Peyer's patch (tissue), 4 donors: ENCODE results near the gene DUSP19. TPM values are rescaled to one million over a fixed set of nuclear protein-coding genes. Genes with fewer than 3 reads are reported as not detected.

ENCODE experiments used
- DNase-seq, 3 donors: peaks; one replicate each; pipeline ENCODE4 v3.0.0-alpha.2; 2017 to 2019
- H3K27ac ChIP-seq, 4 donors: fragments of 200-600 bp; sonication (generic); one replicate each; pipeline ENCODE4 v1.5.1; 2016 to 2019
- H3K27me3 ChIP-seq, 2 donors: fragments of 200-600 bp; sonication (generic); one replicate each; pipeline ENCODE4 v1.5.1; 2019
- H3K36me3 ChIP-seq, 3 donors: fragments of 200-600 bp; sonication (generic); one replicate each; pipeline ENCODE4 v1.5.1; 2016 to 2019
- H3K4me1 ChIP-seq, 4 donors: fragments of 200-600 bp; sonication (generic); one replicate each; pipeline ENCODE4 v1.5.1; 2016 to 2019
- H3K4me3 ChIP-seq, 4 donors: fragments of 200-600 bp; sonication (generic); 1 replicate in 3 of 4; 2 replicates in 1 of 4; pipeline ENCODE4 v1.5.1; 2016 to 2019; ENCODE audit warnings: mild to moderate bottlenecking in 1 of 4
- H3K9me3 ChIP-seq, 4 donors: fragments of 200-600 bp; sonication (generic); one replicate each; pipeline ENCODE4 v1.5.1; 2016 to 2019; ENCODE audit warnings: mild to moderate bottlenecking in 1 of 4
- POLR2A ChIP-seq, 2 donors: fragments of 450-650 bp; IDR thresholded peaks; one replicate each; pipeline ENCODE4 v1.5.1; 2017; ENCODE audit warnings: antibody characterized with exemption in 2 of 2, mild to moderate bottlenecking in 2 of 2, moderate library complexity in 2 of 2
- total RNA-seq, 4 donors: library from RNA; depleted of rRNA; stranded (reverse); fragments of >200 nt; gene quantifications; one replicate each; pipeline ENCODE4 v1.1.0, GENCODE V29; 2016
- TF ChIP-seq, protein P1 (sequence below), 6 experiments: fragments of 450-650 bp in 4 of 6; fragments of 200-600 bp in 2 of 6; sonication (generic) in 1 of 6; IDR thresholded peaks; one replicate each; pipeline ENCODE4 v1.5.1; 2017 to 2019; ENCODE audit warnings: antibody characterized with exemption in 6 of 6, mild to moderate bottlenecking in 3 of 6, moderate library complexity in 1 of 6

Gene DUSP19
- total RNA-seq, 4 donors from 2014 or later = 0.28 to 2.5 (median 1.7) TPM

- Histone ChIP-seq H3K9me3 (no peaks in the 10 kb centered on the region), H3K27me3 (no peaks in the 10 kb centered on the region), H3K4me3 (no peak overlapping the region), H3K36me3 (no peaks in the 10 kb centered on the region), H3K4me1 (peaks cover 0 to 14% (median 0%) of the 10 kb centered on the region in 4 donors), H3K27ac (no peak overlapping the region)
- no peak for DNase-seq
- TF ChIP-seq POLR2A (IDR thresholded peaks at IDR 0.05) = no peak
- TF ChIP-seq, protein P1, sequence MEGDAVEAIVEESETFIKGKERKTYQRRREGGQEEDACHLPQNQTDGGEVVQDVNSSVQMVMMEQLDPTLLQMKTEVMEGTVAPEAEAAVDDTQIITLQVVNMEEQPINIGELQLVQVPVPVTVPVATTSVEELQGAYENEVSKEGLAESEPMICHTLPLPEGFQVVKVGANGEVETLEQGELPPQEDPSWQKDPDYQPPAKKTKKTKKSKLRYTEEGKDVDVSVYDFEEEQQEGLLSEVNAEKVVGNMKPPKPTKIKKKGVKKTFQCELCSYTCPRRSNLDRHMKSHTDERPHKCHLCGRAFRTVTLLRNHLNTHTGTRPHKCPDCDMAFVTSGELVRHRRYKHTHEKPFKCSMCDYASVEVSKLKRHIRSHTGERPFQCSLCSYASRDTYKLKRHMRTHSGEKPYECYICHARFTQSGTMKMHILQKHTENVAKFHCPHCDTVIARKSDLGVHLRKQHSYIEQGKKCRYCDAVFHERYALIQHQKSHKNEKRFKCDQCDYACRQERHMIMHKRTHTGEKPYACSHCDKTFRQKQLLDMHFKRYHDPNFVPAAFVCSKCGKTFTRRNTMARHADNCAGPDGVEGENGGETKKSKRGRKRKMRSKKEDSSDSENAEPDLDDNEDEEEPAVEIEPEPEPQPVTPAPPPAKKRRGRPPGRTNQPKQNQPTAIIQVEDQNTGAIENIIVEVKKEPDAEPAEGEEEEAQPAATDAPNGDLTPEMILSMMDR (IDR thresholded peaks at IDR 0.05) = no peak
These were observed 19.0 kb upstream of the DUSP19 start for GRCh38 chr2:183059561-183059960.

DNA sequence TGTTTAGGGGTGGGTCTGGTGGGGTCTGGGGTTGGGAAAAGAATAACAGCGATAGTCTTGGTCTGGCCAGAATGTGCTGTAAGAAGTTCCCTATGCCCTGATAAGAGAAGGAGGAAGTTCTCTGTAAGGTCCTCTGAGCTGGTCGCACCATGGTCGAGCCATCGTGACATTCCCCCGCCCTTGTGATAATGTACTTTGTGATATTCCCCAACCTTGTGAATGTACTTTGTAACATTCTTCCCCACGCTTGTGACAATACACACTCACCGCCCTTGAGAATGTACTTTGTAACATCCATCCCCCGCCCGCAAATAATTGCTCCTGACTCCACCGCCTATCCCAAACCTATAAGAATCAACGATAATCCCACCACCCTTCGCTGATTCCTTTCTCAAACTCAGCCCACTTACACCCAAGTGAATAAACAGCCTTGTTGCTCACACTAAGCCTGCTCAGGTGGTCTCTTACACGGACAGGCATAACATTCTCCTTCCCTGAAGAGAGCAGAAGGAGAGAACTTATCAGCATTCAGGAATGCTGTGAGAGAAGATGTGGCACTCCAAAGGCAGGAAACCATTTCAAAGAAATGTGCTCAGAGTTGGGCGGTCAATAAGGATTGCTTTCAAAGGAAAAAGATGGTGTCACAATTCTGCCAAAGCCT is 17.8 kb upstream of the DUSP19 start:
- H3K27ac ChIP-seq = peak overlapping the region in 1 of 4 donors; percentile 30

GRCh38 chr2:183063083-183063482 is 15.5 kb upstream of the DUSP19 start:
- TF ChIP-seq POLR2A (IDR thresholded peaks at IDR 0.05) = no peak
- TF ChIP-seq, protein P1 (IDR thresholded peaks at IDR 0.05) = no peak
- Histone ChIP-seq H3K9me3 (no peaks in the 10 kb centered on the region), H3K36me3 (no peaks in the 10 kb centered on the region), H3K27ac (no peak overlapping the region), H3K4me1 (peaks cover 0 to 10% (median 0%) of the 10 kb centered on the region in 4 donors), H3K4me3 (no peak overlapping the region), H3K27me3 (no peaks in the 10 kb centered on the region)
- DNase-seq = no peak

More for the DNA sequence above, 17.8 kb upstream of the DUSP19 start:
- H3K9me3 ChIP-seq = no peaks in the 10 kb centered on the region
- DNase-seq = peak in 1 of 3 donors; percentile 58
- peaks cover 0 to 14% (median 0%) of the 10 kb centered on the region in 4 donors for H3K4me1 ChIP-seq
- no peaks in the 10 kb centered on the region for H3K36me3 ChIP-seq
- H3K4me3 ChIP-seq = no peak overlapping the region
- TF ChIP-seq, protein P1 (IDR thresholded peaks at IDR 0.05) = no peak
- no peak for TF ChIP-seq POLR2A (IDR thresholded peaks at IDR 0.05)
- no peaks in the 10 kb centered on the region for H3K27me3 ChIP-seq

DNA sequence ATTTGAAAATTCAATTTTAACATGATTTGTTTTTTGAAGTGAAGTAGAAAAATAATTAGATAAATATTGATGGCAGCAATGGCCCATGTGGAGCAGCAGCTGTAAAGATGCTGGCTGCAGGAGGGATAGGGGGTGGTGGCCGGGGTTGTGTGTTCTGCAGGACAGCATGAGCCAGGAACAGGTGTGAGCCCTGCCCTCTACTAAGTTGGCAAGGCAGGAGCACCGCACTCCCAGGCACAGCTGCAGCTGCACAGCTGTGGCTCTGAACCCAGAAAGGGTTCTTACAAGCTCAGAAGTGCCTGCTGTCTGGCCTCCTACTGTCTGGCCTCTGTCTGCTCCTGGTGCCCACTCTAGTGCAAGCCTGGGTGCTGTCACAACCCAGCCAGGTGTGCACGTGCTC is 10.0 kb upstream of the DUSP19 start:
- no peaks in the 10 kb centered on the region for H3K36me3 ChIP-seq
- H3K4me3 ChIP-seq = no peak overlapping the region
- H3K4me1 ChIP-seq = no peaks in the 10 kb centered on the region
- TF ChIP-seq, protein P1 (IDR thresholded peaks at IDR 0.05) = no peak
- TF ChIP-seq POLR2A (IDR thresholded peaks at IDR 0.05) = no peak
- H3K27ac ChIP-seq = no peak overlapping the region
- no peaks in the 10 kb centered on the region for H3K27me3 ChIP-seq
- DNase-seq = no peak
- no peaks in the 10 kb centered on the region for H3K9me3 ChIP-seq

DNA sequence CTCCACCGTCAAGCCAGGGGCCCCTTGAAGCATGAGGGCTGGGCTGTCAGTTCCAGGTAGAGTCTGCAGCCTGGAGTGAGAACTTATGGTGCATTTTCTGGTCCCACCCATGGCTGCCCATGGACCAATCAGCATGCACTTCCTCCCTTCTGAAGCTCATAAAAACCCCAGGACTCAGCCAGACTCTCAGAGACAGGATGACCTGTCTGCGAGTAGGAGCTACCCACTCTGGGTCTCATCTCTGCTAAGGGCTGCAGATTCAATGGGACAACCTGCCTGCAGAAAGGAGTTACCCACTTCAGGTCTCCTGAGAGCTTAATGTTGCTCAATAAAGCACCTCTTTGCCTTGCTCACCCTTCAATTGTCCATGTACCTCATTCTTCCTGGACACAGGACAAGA is 9.4 kb upstream of the DUSP19 start:
- H3K27me3 ChIP-seq = no peaks in the 10 kb centered on the region
- no peak for DNase-seq
- H3K9me3 ChIP-seq = no peaks in the 10 kb centered on the region
- H3K4me3 ChIP-seq = no peak overlapping the region
- H3K27ac ChIP-seq = no peak overlapping the region
- H3K36me3 ChIP-seq = no peaks in the 10 kb centered on the region
- H3K4me1 ChIP-seq = no peaks in the 10 kb centered on the region
- TF ChIP-seq POLR2A (IDR thresholded peaks at IDR 0.05) = no peak
- TF ChIP-seq, protein P1 (IDR thresholded peaks at IDR 0.05) = no peak
